ENCODE measurements around the gene STYK1. TPM values are rescaled to one million over a fixed set of nuclear protein-coding genes. Genes with fewer than 3 reads are reported as not detected.

STYK1 gene
- total and polyA plus RNA-seq, 8 donors, result 2.3 to 23.7 (median 7.1) TPM

GRCh38 chr12:10717410-10717809 lies 43.6 kb upstream of the STYK1 start:
- no peaks in the 10 kb centered on the region for H3K27me3 ChIP-seq
- 24 to 41% (median 37%) methylated on average over 2 of the region's 2 CpGs for WGBS, 5 donors
- peak overlapping the region in 2 of 4 donors; percentile 82 to 94 for H3K4me3 ChIP-seq
- DNase-seq, result no peak
- H3K27ac ChIP-seq, result peak overlapping the region in 4 of 5 donors; percentile 68 to 99 (median 98)
- peaks cover 52 to 68% (median 58%) of the 10 kb centered on the region in 4 donors for H3K4me1 ChIP-seq
- TF ChIP-seq CTCF (IDR thresholded peaks at IDR 0.05) (no peak), POLR2AphosphoS5 (IDR thresholded peaks at IDR 0.05) (no peak), EP300 (IDR thresholded peaks at IDR 0.05) (no peak), POLR2A (IDR thresholded peaks at IDR 0.05) (no peak)
- intact Hi-C loops (cut with DNase I; ENCODE audit: low total_unique reads), result no loop called here
- H3K9me3 ChIP-seq, result no peaks in the 10 kb centered on the region
- H3K36me3 ChIP-seq, result peaks cover 29 to 38% (median 36%) of the 10 kb centered on the region in 4 donors

GRCh38 chr12:10716704-10717315 lies 43.0 kb upstream of the STYK1 start:
- WGBS, 5 donors, result 8 to 50% (median 26%) methylated on average over 6 of the region's 6 CpGs
- peak overlapping the region; percentile 52 to 99 (median 98) for H3K27ac ChIP-seq
- intact Hi-C loops (cut with DNase I; ENCODE audit: low total_unique reads), result no loop called here
- no peaks in the 10 kb centered on the region for H3K9me3 ChIP-seq
- H3K4me3 ChIP-seq, result peak overlapping the region in 2 of 4 donors; percentile 82 to 94
- TF ChIP-seq CTCF (IDR thresholded peaks at IDR 0.05), result no peak
- TF ChIP-seq POLR2AphosphoS5 (IDR thresholded peaks at IDR 0.05), result peak; percentile 39 to 91 (median 64)
- DNase-seq, result peak; percentile 73 to 88
- H3K27me3 ChIP-seq, result no peaks in the 10 kb centered on the region
- H3K4me1 ChIP-seq, result peaks cover 52 to 68% (median 58%) of the 10 kb centered on the region in 4 donors
- H3K36me3 ChIP-seq, result peaks cover 35 to 44% (median 42%) of the 10 kb centered on the region in 4 donors

GRCh38 chr12:10716277-10716676 lies 42.4 kb upstream of the STYK1 start:
- intact Hi-C loops (cut with DNase I; ENCODE audit: low total_unique reads), result no loop called here
- Histone ChIP-seq H3K4me1 (peaks cover 48 to 67% (median 55%) of the 10 kb centered on the region in 4 donors), H3K27me3 (no peaks in the 10 kb centered on the region), H3K36me3 (peaks cover 40 to 50% (median 48%) of the 10 kb centered on the region in 4 donors), H3K27ac (peak overlapping the region; percentile 52 to 99 (median 98)), H3K4me3 (peak overlapping the region in 2 of 4 donors; percentile 82 to 94), H3K9me3 (no peaks in the 10 kb centered on the region)
- TF ChIP-seq CTCF (IDR thresholded peaks at IDR 0.05) (no peak), POLR2A (IDR thresholded peaks at IDR 0.05) (no peak), POLR2AphosphoS5 (IDR thresholded peaks at IDR 0.05) (no peak), EP300 (IDR thresholded peaks at IDR 0.05) (no peak)
- DNase-seq, result no peak
- WGBS, 5 donors, result 33 to 43% (median 39%) methylated on average over 4 of the region's 4 CpGs

- no peak for DNase-seq
- intact Hi-C loops (cut with DNase I; ENCODE audit: low total_unique reads), result no loop called here
- H3K27ac ChIP-seq, result peak overlapping the region in 2 of 5 donors; percentile 98 to 99
- no peak overlapping the region for H3K4me3 ChIP-seq
- H3K36me3 ChIP-seq, result peaks cover 42 to 58% (median 56%) of the 10 kb centered on the region in 4 donors
- WGBS, 5 donors, result 89 to 92% (median 90%) methylated on average over 6 of the region's 6 CpGs
- no peaks in the 10 kb centered on the region for H3K27me3 ChIP-seq
- no peak for TF ChIP-seq POLR2AphosphoS5 (IDR thresholded peaks at IDR 0.05)
- no peak for TF ChIP-seq EP300 (IDR thresholded peaks at IDR 0.05)
- no peak for TF ChIP-seq CTCF (IDR thresholded peaks at IDR 0.05)
- TF ChIP-seq POLR2A (IDR thresholded peaks at IDR 0.05), result no peak
- peaks cover 41 to 60% (median 47%) of the 10 kb centered on the region in 4 donors for H3K4me1 ChIP-seq
- H3K9me3 ChIP-seq, result no peaks in the 10 kb centered on the region
Measured at GRCh38 chr12:10715491-10715890, 41.6 kb upstream of the STYK1 start.

All from stomach (tissue), 9 donors.